GM12878 (cell line): Measurements from ENCODE around the gene ADAMTS14. TPM values are rescaled to one million over a fixed set of nuclear protein-coding genes. Genes with fewer than 3 reads are reported as not detected.

Source experiments
- ATAC-seq: fragments of 200-7000 bp; cut with Tn5 transposase; 3 replicates; pipeline ENCODE4 v1.9.1; 2020; ENCODE audit warnings: mild to moderate bottlenecking, moderate library complexity
- BruUV-seq: library from RNA; stranded (reverse); fragments of 400-500 nt; replicated peaks from 2 replicates; lab custom pipeline; 2021; lab: Mats Ljungman, UMichigan
- CTCF ChIA-PET: fragments of 300-600 bp; sonication (Branson Sonifier 250); formaldehyde crosslinking; extraction: SDS; loops from one replicate; lab custom pipeline; 2021; ENCODE audit warnings: inconsistent platforms; lab: Yijun Ruan, JAX
- POLR2A ChIA-PET: fragments of 350-600 bp; formaldehyde crosslinking; extraction: SDS; loops from one replicate; lab custom pipeline; 2021; ENCODE audit warnings: inconsistent platforms; lab: Charles Lee
- RAD21 ChIA-PET: fragments of 300-600 bp; sonication (Branson Sonifier 250); formaldehyde crosslinking; loops from one replicate; lab custom pipeline; 2023; ENCODE audit warnings: antibody characterized with exemption; ENCODE audit not compliant: unreplicated experiment; lab: Charles Lee
- SMC1A ChIA-PET: fragments of 300-600 bp; sonication (Branson Sonifier 250); formaldehyde crosslinking; loops from one replicate; lab custom pipeline; 2023; ENCODE audit not compliant: unreplicated experiment, uncharacterized antibody; lab: Charles Lee
- DNase-seq: peaks from one replicate; pipeline ENCODE4 v3.0.0-alpha.2; 2011; ENCODE audit warnings: low read depth, low spot score
- FAIRE-seq: peaks from 3 replicates; lab custom pipeline; 2011; peaks lifted over from hg19 to GRCh38; lab: Jason Lieb, UNC
- H2AFZ ChIP-seq: 2 replicates; pipeline ENCODE4 v1.6.0; 2011; ENCODE audit warnings: low read depth, low read length, control low read depth; ENCODE audit not compliant: control insufficient read depth
- H3K27ac ChIP-seq: 2 replicates; pipeline ENCODE4 v1.5.1; 2011; ENCODE audit warnings: control low read depth; ENCODE audit not compliant: control insufficient read depth, insufficient read depth
- H3K27me3 ChIP-seq, 2 experiments: replicated peaks in 1 of 2; 2 replicates each; pipeline versions ENCODE4 v1.6.0 to v1.6.1; 2011; ENCODE audit warnings: low read length in 1 of 2; ENCODE audit not compliant: control insufficient read depth in 2 of 2, insufficient read depth in 2 of 2
- H3K36me3 ChIP-seq, 2 experiments: 2 replicates each; pipeline ENCODE4 v1.5.1; 2011; ENCODE audit warnings: low read length in 1 of 2; ENCODE audit not compliant: control insufficient read depth in 2 of 2, insufficient read depth in 2 of 2
- H3K4me1 ChIP-seq: 2 replicates; pipeline ENCODE4 v1.6.1; 2011; ENCODE audit warnings: mild to moderate bottlenecking, low read length, moderate library complexity, mixed read lengths; ENCODE audit not compliant: control insufficient read depth, insufficient read depth
- H3K4me2 ChIP-seq: 2 replicates; pipeline ENCODE4 v1.6.0; 2011; ENCODE audit warnings: control low read depth; ENCODE audit not compliant: control insufficient read depth, insufficient read depth
- H3K4me3 ChIP-seq: fragments of 200-600 bp; sonication (generic); 2 replicates; pipeline ENCODE4 v1.5.1; 2016
- H3K79me2 ChIP-seq: 2 replicates; pipeline ENCODE4 v1.6.0; 2011; ENCODE audit warnings: low read length; ENCODE audit not compliant: control insufficient read depth, insufficient read depth
- H3K9ac ChIP-seq: 2 replicates; pipeline ENCODE4 v1.8.0; 2011; ENCODE audit warnings: low read length, control low read depth, mixed read lengths; ENCODE audit not compliant: control insufficient read depth, insufficient read depth
- H3K9me3 ChIP-seq: replicated peaks from 3 replicates; pipeline ENCODE4 v1.5.1; 2011; ENCODE audit warnings: mild to moderate bottlenecking, low read length; ENCODE audit not compliant: control insufficient read depth, insufficient read depth
- H4K20me1 ChIP-seq: 2 replicates; pipeline ENCODE4 v1.6.0; 2011; ENCODE audit not compliant: control insufficient read depth, insufficient read depth
- CREM ChIP-seq: IDR thresholded peaks from 2 replicates; pipeline ENCODE4 v1.6.1; 2014; ENCODE audit warnings: antibody characterized with exemption, low read depth
- EP300 ChIP-seq, 2 experiments: fragments of 150-350 bp in 1 of 2; IDR thresholded peaks; 2 replicates each; pipeline ENCODE4 v1.6.1; 2011 to 2012; ENCODE audit warnings: low read depth in 2 of 2, low read length in 2 of 2, borderline replicate concordance in 1 of 2, improper control_type of control experiment in 1 of 2, inconsistent platforms in 1 of 2; ENCODE audit not compliant: control insufficient read depth in 1 of 2
- GABPA ChIP-seq: IDR thresholded peaks from 2 replicates; pipeline ENCODE4 v1.6.1; 2014; ENCODE audit warnings: antibody characterized with exemption, low read depth, mild to moderate bottlenecking, inconsistent platforms
- JUNB ChIP-seq: IDR thresholded peaks from 2 replicates; pipeline ENCODE4 v1.6.1; 2016; ENCODE audit warnings: antibody characterized with exemption, mild to moderate bottlenecking
- NFIC ChIP-seq: IDR thresholded peaks from 2 replicates; pipeline ENCODE4 v1.6.1; 2012; ENCODE audit warnings: low read depth, mild to moderate bottlenecking, inconsistent platforms, low read length, moderate library complexity
- NR2C1 ChIP-seq: fragments of 450-650 bp; IDR thresholded peaks from 2 replicates; pipeline ENCODE4 v1.6.1; 2017; ENCODE audit warnings: antibody characterized with exemption, mild to moderate bottlenecking, moderate library complexity
- TAF1 ChIP-seq: IDR thresholded peaks from 2 replicates; pipeline ENCODE4 v1.6.1; 2011; ENCODE audit warnings: mild to moderate bottlenecking, low read depth, low read length, borderline replicate concordance
- WGBS: methylation state at CpG from one replicate; pipeline ENCODE4 v1.1.6; 2016; ENCODE audit warnings: low lambda C conversion rate; ENCODE audit not compliant: insufficient replicate concordance, insufficient coverage; ENCODE audit errors: missing lambda C conversion rate; 5-methylcytosine and 5-hydroxymethylcytosine counted together
- in situ Hi-C: fragments of 300-500 bp; cut with MboI; formaldehyde crosslinking; loops from 9 replicates; pipeline ENCODE4 v1.14.3; 2018; ENCODE audit warnings: mixed read lengths
- intact Hi-C: fragments of 100-400 bp; cut with micrococcal nuclease; formaldehyde crosslinking; loops from one replicate; pipeline ENCODE4 v1.14.2; 2022; ENCODE audit not compliant: unreplicated experiment
- polyA plus RNA-seq, 11 experiments: library from polyadenylated mRNA; depleted of rRNA in 4 of 11; unstranded in 6 of 11; stranded (reverse) in 5 of 11; fragments of >200 nt; fragmentation: Nextera tagmentation in 4 of 11; fragmentation: Illumina TruSeq in 1 of 11; extraction: Ambion mirVana in 4 of 11; extraction: Trizol in 1 of 11; gene quantifications; 1 replicate in 1 of 11; 2 replicates in 10 of 11; pipeline versions ENCODE4 v1.2.1 to v1.2.3, GENCODE V29; 2011 to 2016; ENCODE audit warnings: inconsistent platforms in 2 of 11, missing spikeins in 2 of 11, low read depth in 1 of 11
- total RNA-seq, 4 experiments: library from RNA; depleted of rRNA in 3 of 4; stranded (reverse); fragments of >200 nt in 3 of 4; fragmentation: Illumina TruSeq in 1 of 4; extraction: Trizol in 1 of 4; gene quantifications; 2 replicates each; pipeline versions ENCODE4 v1.2.1 to v1.2.3, GENCODE V29; 2013 to 2021
- TF ChIP-seq, protein P1 (sequence below): fragments of 450-650 bp; conservative IDR thresholded peaks from 2 replicates; pipeline ENCODE4 v1.6.1; 2017; ENCODE audit warnings: mild to moderate bottlenecking, moderate library complexity
- TF ChIP-seq, protein P2 (sequence below): IDR thresholded peaks from 2 replicates; pipeline ENCODE4 v1.6.1; 2012; ENCODE audit warnings: mild to moderate bottlenecking, low read depth, low read length
- TF ChIP-seq, protein P3 (sequence below): IDR thresholded peaks from 2 replicates; pipeline ENCODE4 v1.6.1; 2011; ENCODE audit warnings: low read depth, mild to moderate bottlenecking, low read length, moderate library complexity, borderline replicate concordance; ENCODE audit errors: extremely low read depth

Gene ADAMTS14
- total and polyA plus RNA-seq, 10 of the 15 experiments (the other 5 are each of a cell fraction or from before 2014, with no cell fraction given), result 0.03 to 0.05 TPM; not detected in 8

DNA sequence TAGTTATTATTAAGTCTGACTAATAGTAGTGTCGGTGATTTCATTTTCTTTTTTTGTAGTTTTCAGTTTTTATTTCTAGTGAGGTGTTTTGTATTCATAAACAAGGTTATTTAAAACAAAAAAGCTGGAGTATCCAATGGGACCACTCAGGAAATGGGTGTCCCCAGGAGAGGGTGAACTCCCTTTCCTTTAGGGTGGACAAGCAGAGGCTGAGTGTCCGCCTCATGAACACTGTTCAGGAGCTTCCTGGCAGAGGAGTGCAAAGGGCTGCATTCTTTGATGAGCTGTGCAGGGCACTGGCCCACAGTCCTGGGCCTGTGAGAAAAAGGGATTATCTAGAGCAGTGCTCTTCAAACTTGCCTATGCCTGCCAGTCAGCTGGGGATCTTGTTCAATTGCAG, 56.0 kb downstream of the ADAMTS14 start:
- Histone ChIP-seq H4K20me1 (no peaks in the 10 kb centered on the region), H3K9ac (no peak overlapping the region), H3K4me2 (no peak overlapping the region), H2AFZ (no peak overlapping the region), H3K36me3 (no peaks in the 10 kb centered on the region), H3K27me3 (no peaks in the 10 kb centered on the region), H3K4me3 (no peak overlapping the region), H3K9me3 (no peaks in the 10 kb centered on the region), H3K79me2 (no peaks in the 10 kb centered on the region), H3K27ac (no peak overlapping the region), H3K4me1 (no peaks in the 10 kb centered on the region)
- WGBS, result 15% methylated on average over 2 of the region's 2 CpGs
- no peak for DNase-seq
- SMC1A ChIA-PET, result interaction anchor here (1.1 kb wide), 1 partner anchor 169 kb away, joined by 3 read pairs; no protein-coding TSS in a partner anchor
- RAD21 ChIA-PET, result no interaction called here
- ATAC-seq, result no peak
- no peak for FAIRE-seq
- no peak for TF ChIP-seq CREM
- TF ChIP-seq, protein P1, sequence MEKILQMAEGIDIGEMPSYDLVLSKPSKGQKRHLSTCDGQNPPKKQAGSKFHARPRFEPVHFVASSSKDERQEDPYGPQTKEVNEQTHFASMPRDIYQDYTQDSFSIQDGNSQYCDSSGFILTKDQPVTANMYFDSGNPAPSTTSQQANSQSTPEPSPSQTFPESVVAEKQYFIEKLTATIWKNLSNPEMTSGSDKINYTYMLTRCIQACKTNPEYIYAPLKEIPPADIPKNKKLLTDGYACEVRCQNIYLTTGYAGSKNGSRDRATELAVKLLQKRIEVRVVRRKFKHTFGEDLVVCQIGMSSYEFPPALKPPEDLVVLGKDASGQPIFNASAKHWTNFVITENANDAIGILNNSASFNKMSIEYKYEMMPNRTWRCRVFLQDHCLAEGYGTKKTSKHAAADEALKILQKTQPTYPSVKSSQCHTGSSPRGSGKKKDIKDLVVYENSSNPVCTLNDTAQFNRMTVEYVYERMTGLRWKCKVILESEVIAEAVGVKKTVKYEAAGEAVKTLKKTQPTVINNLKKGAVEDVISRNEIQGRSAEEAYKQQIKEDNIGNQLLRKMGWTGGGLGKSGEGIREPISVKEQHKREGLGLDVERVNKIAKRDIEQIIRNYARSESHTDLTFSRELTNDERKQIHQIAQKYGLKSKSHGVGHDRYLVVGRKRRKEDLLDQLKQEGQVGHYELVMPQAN, result no peak
- TF ChIP-seq, protein P2, sequence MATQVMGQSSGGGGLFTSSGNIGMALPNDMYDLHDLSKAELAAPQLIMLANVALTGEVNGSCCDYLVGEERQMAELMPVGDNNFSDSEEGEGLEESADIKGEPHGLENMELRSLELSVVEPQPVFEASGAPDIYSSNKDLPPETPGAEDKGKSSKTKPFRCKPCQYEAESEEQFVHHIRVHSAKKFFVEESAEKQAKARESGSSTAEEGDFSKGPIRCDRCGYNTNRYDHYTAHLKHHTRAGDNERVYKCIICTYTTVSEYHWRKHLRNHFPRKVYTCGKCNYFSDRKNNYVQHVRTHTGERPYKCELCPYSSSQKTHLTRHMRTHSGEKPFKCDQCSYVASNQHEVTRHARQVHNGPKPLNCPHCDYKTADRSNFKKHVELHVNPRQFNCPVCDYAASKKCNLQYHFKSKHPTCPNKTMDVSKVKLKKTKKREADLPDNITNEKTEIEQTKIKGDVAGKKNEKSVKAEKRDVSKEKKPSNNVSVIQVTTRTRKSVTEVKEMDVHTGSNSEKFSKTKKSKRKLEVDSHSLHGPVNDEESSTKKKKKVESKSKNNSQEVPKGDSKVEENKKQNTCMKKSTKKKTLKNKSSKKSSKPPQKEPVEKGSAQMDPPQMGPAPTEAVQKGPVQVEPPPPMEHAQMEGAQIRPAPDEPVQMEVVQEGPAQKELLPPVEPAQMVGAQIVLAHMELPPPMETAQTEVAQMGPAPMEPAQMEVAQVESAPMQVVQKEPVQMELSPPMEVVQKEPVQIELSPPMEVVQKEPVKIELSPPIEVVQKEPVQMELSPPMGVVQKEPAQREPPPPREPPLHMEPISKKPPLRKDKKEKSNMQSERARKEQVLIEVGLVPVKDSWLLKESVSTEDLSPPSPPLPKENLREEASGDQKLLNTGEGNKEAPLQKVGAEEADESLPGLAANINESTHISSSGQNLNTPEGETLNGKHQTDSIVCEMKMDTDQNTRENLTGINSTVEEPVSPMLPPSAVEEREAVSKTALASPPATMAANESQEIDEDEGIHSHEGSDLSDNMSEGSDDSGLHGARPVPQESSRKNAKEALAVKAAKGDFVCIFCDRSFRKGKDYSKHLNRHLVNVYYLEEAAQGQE, result no peak
- TF ChIP-seq JUNB, result no peak
- TF ChIP-seq TAF1, result no peak
- no peak for TF ChIP-seq NR2C1
- no peak for TF ChIP-seq NFIC
- TF ChIP-seq, protein P3, sequence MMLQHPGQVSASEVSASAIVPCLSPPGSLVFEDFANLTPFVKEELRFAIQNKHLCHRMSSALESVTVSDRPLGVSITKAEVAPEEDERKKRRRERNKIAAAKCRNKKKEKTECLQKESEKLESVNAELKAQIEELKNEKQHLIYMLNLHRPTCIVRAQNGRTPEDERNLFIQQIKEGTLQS, result no peak
- TF ChIP-seq EP300 (IDR thresholded peaks at IDR 0.05; ENCODE audit: borderline replicate concordance in 1 of 2, control insufficient read depth in 1 of 2, low read depth in 2 of 2, low read length in 2 of 2), result no peak
- TF ChIP-seq GABPA, result no peak
- CTCF ChIA-PET, result no interaction called here
- POLR2A ChIA-PET, result no interaction called here
- in situ Hi-C loops, result no loop called here
- intact Hi-C loops, result no loop called here
- BruUV-seq, result no TSS peak
